ENCODE measurements around the gene C13orf46. TPM values are rescaled to one million over a fixed set of nuclear protein-coding genes. Genes with fewer than 3 reads are reported as not detected.

The C13orf46 gene
- polyA plus RNA-seq, 1 experiment, result 0.35 TPM

DNA sequence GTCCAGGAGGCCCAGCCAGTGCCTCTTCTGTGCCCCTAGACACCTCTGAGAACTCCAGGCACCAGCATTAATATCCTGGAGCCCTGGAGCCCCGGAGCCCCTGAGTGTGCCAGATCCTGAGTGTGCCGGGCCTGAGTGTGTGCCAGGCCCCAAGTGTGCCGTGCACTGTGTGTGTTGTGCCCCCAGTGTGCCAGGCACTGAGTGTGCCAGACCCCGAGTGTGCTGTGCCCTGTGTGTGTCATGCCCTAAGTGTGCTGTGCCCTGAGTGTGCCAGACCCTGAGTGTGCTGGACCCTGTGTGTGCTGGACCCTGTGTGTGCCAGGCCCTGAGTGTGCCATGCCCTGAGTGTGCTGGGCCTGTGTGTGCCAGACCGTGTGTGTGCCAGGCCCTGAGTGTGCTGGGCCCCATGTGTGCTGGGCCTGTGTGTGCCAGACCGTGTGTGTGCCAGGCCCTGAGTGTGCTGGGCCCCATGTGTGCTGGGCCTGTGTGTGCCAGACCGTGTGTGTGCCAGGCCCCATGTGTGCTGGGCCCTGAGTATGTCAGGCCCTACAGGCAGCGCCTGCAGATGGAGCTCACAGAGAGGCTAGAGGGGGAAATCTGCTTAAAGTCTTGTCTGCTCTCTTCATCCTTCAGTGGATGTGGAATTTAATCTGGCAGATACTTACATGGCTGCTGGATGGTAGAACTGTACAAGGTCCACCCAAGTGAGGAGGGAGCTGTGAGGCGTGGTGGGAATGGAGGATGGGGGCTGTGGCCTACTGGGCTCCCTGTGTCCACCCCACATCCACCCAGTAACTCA is 53.9 kb downstream of the C13orf46 start:
- peaks cover 55% of the 10 kb centered on the region for H3K9me3 ChIP-seq (ENCODE audit: control insufficient read depth, insufficient read depth, low read length)
- TF ChIP-seq CTCF (IDR thresholded peaks at IDR 0.05; ENCODE audit: low read depth, low read length), result no peak
- H3K27ac ChIP-seq (ENCODE audit: low read depth, low read length), result no peak overlapping the region
- no peak for DNase-seq (ENCODE audit: low read depth, low spot score)
- no peaks in the 10 kb centered on the region for H3K27me3 ChIP-seq (ENCODE audit: control insufficient read depth, insufficient read depth, low read length)
- no peak overlapping the region for H3K4me3 ChIP-seq (ENCODE audit: low read depth, low read length)
- ChIA-PET CTCF (no interaction called here), POLR2A (no interaction called here)

GRCh38 chr13:113918981-113919701 is 54.7 kb downstream of the C13orf46 start:
- TF ChIP-seq CTCF (IDR thresholded peaks at IDR 0.05; ENCODE audit: low read depth, low read length), result no peak
- ChIA-PET CTCF (no interaction called here), POLR2A (no interaction called here)
- peaks cover 64% of the 10 kb centered on the region for H3K9me3 ChIP-seq (ENCODE audit: control insufficient read depth, insufficient read depth, low read length)
- H3K27me3 ChIP-seq (ENCODE audit: control insufficient read depth, insufficient read depth, low read length), result no peaks in the 10 kb centered on the region
- no peak overlapping the region for H3K4me3 ChIP-seq (ENCODE audit: low read depth, low read length)
- no peak for DNase-seq (ENCODE audit: low read depth, low spot score)
- no peak overlapping the region for H3K27ac ChIP-seq (ENCODE audit: low read depth, low read length)

DNA sequence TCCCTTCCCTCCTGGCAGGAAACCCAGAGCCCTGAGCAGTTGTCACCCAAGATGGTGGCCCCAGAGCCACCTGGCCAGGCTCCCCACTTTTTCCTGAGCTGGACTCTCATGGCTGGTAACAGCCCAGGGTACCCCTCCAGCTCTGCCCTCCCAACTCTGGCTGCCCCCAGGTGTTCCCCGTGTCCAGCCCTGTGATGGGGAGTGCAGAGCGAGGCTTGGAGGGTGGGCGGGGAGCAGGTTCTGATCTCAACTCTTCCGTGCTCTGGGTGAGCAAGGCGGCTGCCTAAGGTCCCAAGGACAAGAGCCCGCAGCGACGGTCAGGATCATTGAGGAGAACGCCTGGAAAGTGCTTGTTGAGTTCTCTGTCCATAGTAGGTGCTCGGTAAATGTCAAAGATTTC is 55.3 kb downstream of the C13orf46 start:
- H3K27me3 ChIP-seq (ENCODE audit: control insufficient read depth, insufficient read depth, low read length), result no peaks in the 10 kb centered on the region
- no peak for TF ChIP-seq CTCF (IDR thresholded peaks at IDR 0.05; ENCODE audit: low read depth, low read length)
- H3K9me3 ChIP-seq (ENCODE audit: control insufficient read depth, insufficient read depth, low read length), result peaks cover 68% of the 10 kb centered on the region
- DNase-seq (ENCODE audit: low read depth, low spot score), result no peak
- H3K4me3 ChIP-seq (ENCODE audit: low read depth, low read length), result no peak overlapping the region
- no peak overlapping the region for H3K27ac ChIP-seq (ENCODE audit: low read depth, low read length)
- POLR2A ChIA-PET, result no interaction called here
- CTCF ChIA-PET, result no interaction called here

DNA sequence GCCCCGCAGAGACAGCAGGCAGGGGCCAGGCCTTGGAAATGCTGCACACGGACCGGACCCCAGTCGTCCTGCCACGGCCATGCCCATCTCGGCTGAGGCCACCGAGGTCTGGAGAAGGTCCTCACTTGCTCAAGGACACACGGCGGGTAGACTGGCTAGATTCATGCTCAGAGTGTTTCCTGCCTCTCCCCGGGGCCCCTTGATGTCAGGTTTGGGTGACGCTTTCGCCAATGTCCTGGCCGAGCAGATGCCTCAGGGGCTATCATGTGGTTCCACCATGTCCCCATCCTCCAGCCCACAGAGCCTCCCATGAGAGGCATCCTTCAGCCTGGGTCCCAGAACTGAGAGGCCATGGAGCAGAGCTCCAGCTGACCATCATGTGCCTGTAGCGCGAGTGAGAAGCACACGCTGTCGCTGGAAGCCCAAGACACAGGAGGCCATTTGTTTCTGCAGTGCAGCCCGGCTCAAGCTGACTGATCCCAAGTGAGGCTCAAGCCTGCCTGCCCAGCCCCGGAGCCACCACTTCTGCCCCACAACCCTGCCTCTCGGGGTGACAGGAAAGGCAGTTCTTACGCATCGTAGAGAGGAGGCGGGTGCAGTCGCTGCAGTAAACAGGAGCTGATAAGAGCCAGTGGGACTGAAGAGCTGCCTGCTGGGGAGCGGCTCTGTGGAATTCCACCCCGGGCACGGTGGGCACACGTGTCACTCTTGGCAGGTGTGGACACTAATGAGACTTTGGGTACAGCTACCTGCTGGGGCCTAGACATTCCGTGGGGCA is 56.1 kb downstream of the C13orf46 start:
- ChIA-PET POLR2A (no interaction called here), CTCF (no interaction called here)
- peaks cover 68% of the 10 kb centered on the region for H3K9me3 ChIP-seq (ENCODE audit: control insufficient read depth, insufficient read depth, low read length)

More for the DNA sequence above, 56.1 kb downstream of the C13orf46 start:
- DNase-seq (ENCODE audit: low read depth, low spot score), result no peak
- Histone ChIP-seq H3K27me3 (ENCODE audit: control insufficient read depth, insufficient read depth, low read length) (no peaks in the 10 kb centered on the region), H3K27ac (ENCODE audit: low read depth, low read length) (no peak overlapping the region), H3K4me3 (ENCODE audit: low read depth, low read length) (no peak overlapping the region)
- no peak for TF ChIP-seq CTCF (IDR thresholded peaks at IDR 0.05; ENCODE audit: low read depth, low read length)

All from AG04450 (cell line).